GM12892 (cell line): ENCODE measurements around the gene CES2.

Experiments used
- POLR2A ChIP-seq: IDR thresholded peaks from 2 replicates; pipeline ENCODE4 v1.6.1; 2011; ENCODE audit warnings: low read depth, low read length, control low read depth
- POLR2AphosphoS5 ChIP-seq: IDR thresholded peaks from 2 replicates; pipeline ENCODE4 v1.6.1; 2011; ENCODE audit warnings: low read depth, low read length, control low read depth
- TAF1 ChIP-seq: IDR thresholded peaks from 2 replicates; pipeline ENCODE4 v1.6.1; 2011; ENCODE audit warnings: low read depth, mild to moderate bottlenecking, control low read depth, low read length, borderline replicate concordance

DNA sequence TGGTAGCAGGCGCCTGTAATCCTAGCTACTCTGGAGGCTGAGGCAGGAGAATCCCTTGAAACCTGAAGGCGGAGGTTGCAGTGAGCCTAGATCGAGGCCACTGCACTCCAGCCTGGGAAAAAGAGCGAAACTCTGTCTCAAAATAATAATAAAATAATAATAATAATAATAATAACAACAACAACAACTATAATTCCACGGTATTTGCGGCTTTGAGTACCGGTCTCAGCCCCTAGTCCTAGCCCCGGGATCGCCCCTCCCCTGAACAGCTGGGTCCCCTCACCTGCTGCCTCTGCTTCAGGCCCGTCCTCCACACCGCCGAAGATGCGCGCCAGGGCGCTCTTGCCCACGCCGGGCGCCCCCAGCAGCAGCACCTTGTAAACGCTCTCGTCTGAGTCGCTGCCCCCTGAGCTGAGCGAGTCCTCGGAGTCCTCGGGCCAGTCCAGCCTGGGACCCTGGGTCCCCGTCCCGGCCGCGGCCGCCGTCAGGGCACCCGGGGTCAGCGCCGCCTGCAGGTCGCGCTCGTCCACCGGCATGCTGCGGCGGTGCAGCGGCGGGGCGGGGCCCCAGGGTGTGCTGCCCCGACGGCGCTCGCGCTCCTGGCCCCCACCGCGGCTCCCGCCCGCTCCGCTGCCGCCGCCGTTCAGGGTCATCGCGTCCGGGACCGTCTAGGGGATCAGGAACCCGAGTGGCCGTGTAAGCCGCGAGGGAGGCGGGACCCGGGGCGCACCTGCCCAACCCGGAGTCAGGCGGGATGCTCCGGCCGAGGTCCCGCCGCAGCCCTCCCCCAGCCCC is 10.6 kb upstream of the CES2 start:
- no peak for TF ChIP-seq POLR2A
- no peak for TF ChIP-seq POLR2AphosphoS5
- no peak for TF ChIP-seq TAF1
